ENCODE measurements around the gene PRKCE.

DNA sequence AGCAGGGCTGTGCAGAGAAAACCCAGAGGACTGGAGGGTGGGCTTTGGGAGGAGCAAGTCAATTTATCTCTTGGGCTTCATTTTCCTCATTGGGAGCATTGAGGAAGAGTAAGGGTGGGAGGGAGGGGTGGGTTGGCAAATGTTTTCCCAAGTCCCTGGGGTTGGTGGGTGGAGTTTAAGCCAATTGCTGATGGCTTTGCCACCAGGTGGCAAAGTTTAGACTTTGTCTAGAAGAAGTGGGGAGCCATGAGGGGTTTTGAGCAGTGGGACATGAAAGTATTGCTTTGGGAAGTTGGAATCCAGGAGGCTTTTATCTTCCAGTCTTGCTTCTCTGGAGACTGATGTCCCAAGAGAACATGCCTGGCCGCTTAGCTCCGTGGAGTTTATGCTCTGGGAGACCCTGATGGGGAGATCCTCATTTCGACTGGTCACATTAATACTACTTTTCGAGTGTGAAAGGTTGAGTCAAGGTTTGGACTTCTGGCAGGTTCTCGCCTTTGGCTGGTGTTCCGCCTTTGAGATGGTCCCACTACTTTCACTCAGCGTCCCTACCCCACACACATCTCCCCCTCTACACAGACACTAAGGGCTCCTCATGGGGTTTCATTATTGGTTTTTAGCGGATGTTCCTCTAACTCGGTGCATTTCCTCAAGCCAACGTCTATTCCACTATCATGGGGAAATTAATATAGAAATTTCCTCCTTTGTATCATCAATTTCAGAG, 126.7 kb downstream of the PRKCE start:
- TF ChIP-seq, protein P1, sequence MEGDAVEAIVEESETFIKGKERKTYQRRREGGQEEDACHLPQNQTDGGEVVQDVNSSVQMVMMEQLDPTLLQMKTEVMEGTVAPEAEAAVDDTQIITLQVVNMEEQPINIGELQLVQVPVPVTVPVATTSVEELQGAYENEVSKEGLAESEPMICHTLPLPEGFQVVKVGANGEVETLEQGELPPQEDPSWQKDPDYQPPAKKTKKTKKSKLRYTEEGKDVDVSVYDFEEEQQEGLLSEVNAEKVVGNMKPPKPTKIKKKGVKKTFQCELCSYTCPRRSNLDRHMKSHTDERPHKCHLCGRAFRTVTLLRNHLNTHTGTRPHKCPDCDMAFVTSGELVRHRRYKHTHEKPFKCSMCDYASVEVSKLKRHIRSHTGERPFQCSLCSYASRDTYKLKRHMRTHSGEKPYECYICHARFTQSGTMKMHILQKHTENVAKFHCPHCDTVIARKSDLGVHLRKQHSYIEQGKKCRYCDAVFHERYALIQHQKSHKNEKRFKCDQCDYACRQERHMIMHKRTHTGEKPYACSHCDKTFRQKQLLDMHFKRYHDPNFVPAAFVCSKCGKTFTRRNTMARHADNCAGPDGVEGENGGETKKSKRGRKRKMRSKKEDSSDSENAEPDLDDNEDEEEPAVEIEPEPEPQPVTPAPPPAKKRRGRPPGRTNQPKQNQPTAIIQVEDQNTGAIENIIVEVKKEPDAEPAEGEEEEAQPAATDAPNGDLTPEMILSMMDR (IDR thresholded peaks at IDR 0.05; ENCODE audit: poor library complexity): no peak
- no peak for TF ChIP-seq EZH2 (IDR thresholded peaks at IDR 0.05; ENCODE audit: borderline replicate concordance)
- TF ChIP-seq EZH2phosphoT487 (IDR thresholded peaks at IDR 0.05; ENCODE audit: low read depth, severe bottlenecking, unreplicated experiment): no peak
